K562 treated with DMSO at 1 percent for 4 hours (cell line): ENCODE results near the gene GINS3. TPM values are rescaled to one million over a fixed set of nuclear protein-coding genes. Genes with fewer than 3 reads are reported as not detected.

Experiments
- total RNA-seq: library from RNA; unstranded; fragments of 300-600 nt; gene quantifications from 2 replicates; pipeline ENCODE4 v1.2.3, GENCODE V29; 2022; ENCODE audit not compliant: insufficient read depth

GINS3 gene
- 7.7 and 9.7 TPM in 2 replicates for total RNA-seq

DNA sequence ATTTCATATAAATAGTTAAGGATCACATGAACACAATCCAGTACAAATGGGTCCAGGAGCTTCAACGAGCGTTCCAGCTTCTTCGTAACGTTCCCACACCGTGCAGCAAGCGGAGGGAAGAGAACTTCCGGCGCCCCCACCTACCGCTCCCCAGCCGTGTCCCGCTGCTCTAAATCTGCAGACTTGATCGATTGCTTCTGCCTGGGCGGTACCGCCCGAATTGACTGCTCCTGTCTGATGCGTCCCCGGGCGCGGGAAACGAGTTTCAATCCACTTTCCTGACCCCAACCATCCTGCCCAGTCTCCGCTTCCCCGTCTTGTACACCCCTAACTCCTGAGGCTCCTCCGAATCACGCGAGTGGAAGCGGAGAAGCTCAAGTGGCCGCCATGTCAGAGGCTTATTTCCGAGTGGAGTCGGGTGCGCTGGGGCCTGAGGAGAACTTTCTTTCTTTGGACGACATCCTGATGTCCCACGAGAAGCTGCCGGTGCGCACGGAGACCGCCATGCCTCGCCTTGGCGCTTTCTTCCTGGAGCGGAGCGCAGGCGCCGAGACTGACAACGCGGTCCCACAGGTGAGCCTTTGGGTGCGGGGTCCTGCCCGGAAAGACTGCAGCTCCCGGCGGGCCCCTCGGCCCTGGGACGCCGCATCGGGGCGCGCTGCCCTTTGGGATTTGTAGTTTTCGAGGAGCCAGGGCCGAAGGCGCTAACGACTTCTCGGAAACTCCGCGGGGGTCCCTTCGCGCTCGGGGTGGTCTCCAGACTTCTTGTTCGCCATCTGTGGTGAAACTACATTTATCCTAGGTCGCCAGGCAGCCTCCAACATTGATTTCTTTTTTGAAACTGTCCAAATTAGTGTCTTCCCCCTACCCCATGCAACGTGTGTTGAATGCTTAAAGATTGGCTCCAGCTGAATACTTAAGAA, at the start of gene GINS3:
TSS of gene GINS3 (plus strand) at position 257 of the 923 bp plus-strand sequence. CDS start at position 388, 131 bp downstream.

Other genes starting within 250 kb of the GINS3 start
- 85.8 and 91.4 TPM in 2 replicates for gene CSNK2A2, start 194.4 kb upstream of the GINS3 start, total RNA-seq
- not detected in 2 replicates for gene PRSS54, start 97.4 kb upstream of the GINS3 start, total RNA-seq
- not detected in 2 replicates for gene NDRG4, start 107.7 kb downstream of the GINS3 start, total RNA-seq
- 10.0 and 13.7 TPM in 2 replicates for gene SETD6, start 123.0 kb downstream of the GINS3 start, total RNA-seq
- 110 and 147 TPM in 2 replicates for gene CNOT1, start 237.4 kb downstream of the GINS3 start, total RNA-seq